Sigmoid colon (tissue), 7 donors: Measurements from ENCODE around the gene SCTR. TPM values are rescaled to one million over a fixed set of nuclear protein-coding genes. Genes with fewer than 3 reads are reported as not detected.

Experiments
- DNase-seq: peaks from one replicate; pipeline ENCODE4 v3.0.0-alpha.2; 2019
- H3K27ac ChIP-seq, 4 donors: fragments of 200-600 bp; sonication (generic); one replicate each; pipeline ENCODE4 v1.5.1; 2016 to 2019; ENCODE audit warnings: mild to moderate bottlenecking in 1 of 4
- H3K27me3 ChIP-seq, 3 donors: fragments of 200-600 bp; sonication (generic); one replicate each; pipeline ENCODE4 v1.5.1; 2019; ENCODE audit warnings: mild to moderate bottlenecking in 1 of 3
- H3K36me3 ChIP-seq, 4 donors: fragments of 200-600 bp; sonication (generic); one replicate each; pipeline ENCODE4 v1.5.1; 2016 to 2019
- H3K4me1 ChIP-seq, 4 donors: fragments of 200-600 bp; sonication (generic); one replicate each; pipeline ENCODE4 v1.5.1; 2017 to 2019
- H3K4me3 ChIP-seq, 4 donors: fragments of 200-600 bp; sonication (generic); one replicate each; pipeline ENCODE4 v1.5.1; 2017 to 2019; ENCODE audit warnings: mild to moderate bottlenecking in 2 of 4, moderate library complexity in 1 of 4
- H3K9me3 ChIP-seq, 4 donors: fragments of 200-600 bp in 3 of 4; sonication (generic) in 3 of 4; one replicate each; pipeline versions ENCODE4 v1.5.1 to v1.6.1; 2013 to 2019
- EP300 ChIP-seq, 4 donors: sonication (generic); formaldehyde crosslinking; IDR thresholded peaks; one replicate each; pipeline ENCODE4 v1.6.1; 2017; ENCODE audit warnings: antibody characterized with exemption in 4 of 4
- POLR2A ChIP-seq, 2 donors: fragments of 450-650 bp; IDR thresholded peaks; one replicate each; pipeline ENCODE4 v1.6.1; 2016; ENCODE audit warnings: antibody characterized with exemption in 2 of 2, mild to moderate bottlenecking in 2 of 2, moderate library complexity in 2 of 2
- POLR2AphosphoS5 ChIP-seq, 4 donors: sonication (generic); formaldehyde crosslinking; IDR thresholded peaks; one replicate each; pipeline ENCODE4 v1.6.1; 2017; ENCODE audit warnings: antibody characterized with exemption in 4 of 4
- WGBS, 2 donors: extraction: QIAGEN DNeasy Blood & Tissue Kit; methylation state at CpG; one replicate each; pipeline ENCODE4 v1.1.7; 2013; 5-methylcytosine and 5-hydroxymethylcytosine counted together
- intact Hi-C: fragments of 100-400 bp; cut with DNase I; formaldehyde crosslinking; loops from one replicate; pipeline ENCODE4 v1.15.1; 2023
- polyA plus RNA-seq, 3 donors: library from polyadenylated mRNA; stranded (reverse); fragments of 200-250 nt; gene quantifications; one replicate each; pipeline ENCODE4 v1.2.3, GENCODE V29; 2013
- total RNA-seq, 4 donors: library from RNA; depleted of rRNA; stranded (reverse); fragments of >200 nt; gene quantifications; one replicate each; pipeline ENCODE4 v1.1.0, GENCODE V29; 2016
- TF ChIP-seq, protein P1 (sequence below), 4 experiments: fragments of 450-650 bp in 3 of 4; fragments of 200-600 bp in 1 of 4; IDR thresholded peaks; one replicate each; pipeline ENCODE4 v1.5.1; 2016 to 2019; ENCODE audit warnings: antibody characterized with exemption in 4 of 4, mild to moderate bottlenecking in 3 of 4, moderate library complexity in 2 of 4
- donor health status: healthy with polysubstance abuse.
- donor health status: Bipolar disorder and iron deficiency.
- donor health status: healthy.

Gene SCTR
- total and polyA plus RNA-seq, 7 donors, result 0.16 TPM; not detected in 6

DNA sequence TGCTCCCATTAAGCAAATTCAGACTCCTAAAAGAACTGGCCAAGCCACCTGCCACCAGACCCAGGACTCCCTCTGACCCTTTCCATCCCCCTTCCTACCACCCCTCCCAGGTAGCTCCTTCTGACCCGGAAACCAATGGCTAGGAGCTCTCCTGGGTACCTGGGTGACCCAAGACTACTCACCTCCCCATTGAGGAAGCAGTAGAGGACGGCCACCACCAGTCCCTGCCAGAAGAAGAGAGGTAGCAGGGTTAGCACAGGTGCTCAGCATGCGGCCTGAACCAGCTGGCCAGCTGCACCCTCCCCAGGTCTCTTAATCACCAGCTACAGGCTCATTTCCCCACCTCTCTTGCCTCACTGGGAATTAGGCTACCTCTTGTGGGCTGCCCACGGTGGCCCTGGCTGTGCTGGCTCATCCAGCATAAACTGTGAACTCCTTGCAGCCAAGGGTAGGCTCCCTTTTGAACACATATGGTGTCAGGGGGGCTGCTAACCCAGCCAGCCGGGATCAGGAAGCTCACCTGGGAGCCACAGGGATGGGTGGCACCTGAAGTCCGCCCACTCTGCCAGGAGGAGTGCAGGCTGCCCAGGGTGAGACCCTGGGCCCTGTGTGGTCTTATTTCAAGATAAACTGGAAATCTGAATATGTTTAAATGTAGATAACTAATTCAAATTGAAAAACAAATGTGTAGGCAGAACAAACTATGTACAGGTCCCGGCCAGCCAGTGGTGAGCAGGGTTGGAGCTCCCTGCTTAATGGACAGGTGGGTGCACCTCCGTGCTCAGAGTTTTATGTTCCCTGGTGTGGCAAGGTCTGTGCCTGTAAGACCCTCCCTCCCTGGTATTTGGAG, 82.7 kb downstream of the SCTR start:
- 85 to 88% methylated on average over 8 of the region's 8 CpGs for WGBS, 2 donors
- Histone ChIP-seq H3K27me3 (no peaks in the 10 kb centered on the region), H3K9me3 (no peaks in the 10 kb centered on the region), H3K36me3 (no peaks in the 10 kb centered on the region), H3K27ac (no peak overlapping the region), H3K4me3 (no peak overlapping the region), H3K4me1 (no peaks in the 10 kb centered on the region)
- intact Hi-C loops, result no loop called here
- DNase-seq, result no peak
- TF ChIP-seq POLR2AphosphoS5 (IDR thresholded peaks at IDR 0.05) (no peak), EP300 (IDR thresholded peaks at IDR 0.05) (no peak), POLR2A (IDR thresholded peaks at IDR 0.05) (no peak)
- TF ChIP-seq, protein P1, sequence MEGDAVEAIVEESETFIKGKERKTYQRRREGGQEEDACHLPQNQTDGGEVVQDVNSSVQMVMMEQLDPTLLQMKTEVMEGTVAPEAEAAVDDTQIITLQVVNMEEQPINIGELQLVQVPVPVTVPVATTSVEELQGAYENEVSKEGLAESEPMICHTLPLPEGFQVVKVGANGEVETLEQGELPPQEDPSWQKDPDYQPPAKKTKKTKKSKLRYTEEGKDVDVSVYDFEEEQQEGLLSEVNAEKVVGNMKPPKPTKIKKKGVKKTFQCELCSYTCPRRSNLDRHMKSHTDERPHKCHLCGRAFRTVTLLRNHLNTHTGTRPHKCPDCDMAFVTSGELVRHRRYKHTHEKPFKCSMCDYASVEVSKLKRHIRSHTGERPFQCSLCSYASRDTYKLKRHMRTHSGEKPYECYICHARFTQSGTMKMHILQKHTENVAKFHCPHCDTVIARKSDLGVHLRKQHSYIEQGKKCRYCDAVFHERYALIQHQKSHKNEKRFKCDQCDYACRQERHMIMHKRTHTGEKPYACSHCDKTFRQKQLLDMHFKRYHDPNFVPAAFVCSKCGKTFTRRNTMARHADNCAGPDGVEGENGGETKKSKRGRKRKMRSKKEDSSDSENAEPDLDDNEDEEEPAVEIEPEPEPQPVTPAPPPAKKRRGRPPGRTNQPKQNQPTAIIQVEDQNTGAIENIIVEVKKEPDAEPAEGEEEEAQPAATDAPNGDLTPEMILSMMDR (IDR thresholded peaks at IDR 0.05), result no peak

- WGBS, 2 donors, result 86 to 88% methylated on average over 4 of the region's 4 CpGs
- no peaks in the 10 kb centered on the region for H3K4me1 ChIP-seq
- no peaks in the 10 kb centered on the region for H3K9me3 ChIP-seq
- intact Hi-C loops, result no loop called here
- H3K36me3 ChIP-seq, result no peaks in the 10 kb centered on the region
- DNase-seq, result no peak
- TF ChIP-seq POLR2AphosphoS5 (IDR thresholded peaks at IDR 0.05) (no peak), POLR2A (IDR thresholded peaks at IDR 0.05) (no peak), EP300 (IDR thresholded peaks at IDR 0.05) (no peak)
- TF ChIP-seq, protein P1 (IDR thresholded peaks at IDR 0.05), result no peak
- H3K27ac ChIP-seq, result no peak overlapping the region
- no peaks in the 10 kb centered on the region for H3K27me3 ChIP-seq
- H3K4me3 ChIP-seq, result no peak overlapping the region
These were observed 83.4 kb downstream of the SCTR start for GRCh38 chr2:119440873-119441272.

DNA sequence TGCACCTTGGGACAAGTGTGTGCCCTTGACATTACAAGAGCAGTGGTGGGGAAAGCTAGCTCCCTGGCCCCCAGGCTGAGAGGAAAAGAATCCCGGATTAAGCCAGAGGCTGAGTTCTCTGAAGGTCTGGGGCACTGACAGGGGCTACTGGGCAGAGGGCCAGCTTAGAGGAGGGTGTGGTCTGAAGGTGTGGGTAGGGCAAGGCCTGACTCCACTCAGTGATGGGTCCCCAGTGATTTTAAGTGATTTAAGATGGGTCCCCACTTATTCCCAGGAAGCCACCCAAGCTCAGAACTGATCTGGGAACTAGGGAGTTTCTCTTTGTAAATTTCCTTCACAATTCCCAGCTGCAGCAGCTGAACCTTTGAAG, 83.8 kb downstream of the SCTR start:
- no peaks in the 10 kb centered on the region for H3K9me3 ChIP-seq
- H3K27me3 ChIP-seq, result no peaks in the 10 kb centered on the region
- H3K27ac ChIP-seq, result no peak overlapping the region
- intact Hi-C loops, result no loop called here
- no peaks in the 10 kb centered on the region for H3K36me3 ChIP-seq
- H3K4me1 ChIP-seq, result no peaks in the 10 kb centered on the region
- no peak overlapping the region for H3K4me3 ChIP-seq
- WGBS, 2 donors, result 12 to 49% methylated on average over 1 of the region's 1 CpG
- TF ChIP-seq, protein P1 (IDR thresholded peaks at IDR 0.05), result no peak
- TF ChIP-seq POLR2A (IDR thresholded peaks at IDR 0.05) (no peak), POLR2AphosphoS5 (IDR thresholded peaks at IDR 0.05) (no peak), EP300 (IDR thresholded peaks at IDR 0.05) (no peak)
- DNase-seq, result no peak

DNA sequence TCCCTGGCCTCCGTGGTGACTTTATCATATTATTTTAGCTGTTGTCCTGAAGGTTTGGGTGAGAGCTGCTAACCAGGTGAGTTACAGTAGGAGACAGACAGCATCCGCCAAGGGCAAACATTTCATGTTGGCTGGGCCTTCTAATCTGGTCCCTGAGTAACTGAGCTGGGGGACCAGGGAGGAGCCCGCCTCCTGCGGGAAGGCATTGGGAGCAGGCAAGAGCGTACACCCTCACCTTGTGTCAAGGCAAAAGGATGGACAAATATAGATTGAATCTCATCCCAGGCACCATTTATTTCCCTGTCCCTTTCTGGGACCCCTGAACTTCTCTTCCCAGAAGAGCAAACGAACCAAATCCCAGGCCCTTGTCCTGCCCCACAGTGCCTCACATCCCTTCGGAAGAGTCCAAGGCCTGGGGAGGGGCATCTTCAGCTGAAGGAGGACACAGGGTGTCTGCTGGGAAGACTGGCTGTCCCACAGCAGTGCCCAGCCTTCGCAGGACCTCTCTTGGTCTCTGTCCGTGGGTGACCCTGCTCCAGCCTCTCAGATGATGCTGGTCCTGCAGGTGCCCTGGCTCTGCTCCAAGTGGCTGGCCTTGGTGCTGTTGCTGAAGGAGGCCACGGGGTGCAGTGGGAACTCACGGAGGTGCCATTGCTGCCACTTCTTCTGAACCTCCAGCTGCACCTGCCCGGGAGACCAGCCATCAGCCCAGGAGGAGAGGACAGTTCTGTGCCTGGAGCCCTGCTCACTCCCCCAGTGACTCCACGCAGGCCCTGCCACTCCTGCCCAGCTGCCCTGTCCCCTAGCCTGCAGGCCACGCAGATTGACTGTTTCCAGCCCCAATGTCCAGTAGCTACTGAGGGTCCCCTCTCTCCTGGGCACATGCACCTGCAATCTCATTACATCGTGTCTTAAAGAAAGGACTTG, 84.4 kb downstream of the SCTR start:
- no peak overlapping the region for H3K27ac ChIP-seq
- H3K4me3 ChIP-seq, result no peak overlapping the region
- TF ChIP-seq EP300 (IDR thresholded peaks at IDR 0.05) (no peak), POLR2A (IDR thresholded peaks at IDR 0.05) (no peak), POLR2AphosphoS5 (IDR thresholded peaks at IDR 0.05) (no peak)
- TF ChIP-seq, protein P1 (IDR thresholded peaks at IDR 0.05), result no peak
- no peaks in the 10 kb centered on the region for H3K27me3 ChIP-seq
- 73 to 80% methylated on average over 15 of the region's 15 CpGs for WGBS, 2 donors
- no peak for DNase-seq
- no peaks in the 10 kb centered on the region for H3K4me1 ChIP-seq
- H3K9me3 ChIP-seq, result no peaks in the 10 kb centered on the region
- H3K36me3 ChIP-seq, result no peaks in the 10 kb centered on the region
- intact Hi-C loops, result no loop called here
